Psoas muscle (tissue), 8 donors: ENCODE results near the gene HOXB8. TPM values are rescaled to one million over a fixed set of nuclear protein-coding genes. Genes with fewer than 3 reads are reported as not detected.

Experiments used
- ATAC-seq, 4 donors: fragments of 200-7000 bp; cut with Tn5 transposase; one replicate each; pipeline ENCODE4 v1.9.1; 2020; ENCODE audit warnings: moderate library complexity in 3 of 4, mild to moderate bottlenecking in 2 of 4
- DNase-seq, 2 donors: peaks; one replicate each; pipeline ENCODE4 v3.0.0-alpha.2; 2020
- H3K27ac ChIP-seq: fragments of 200-600 bp; one replicate; pipeline ENCODE4 v1.8.0; 2022
- H3K27me3 ChIP-seq, 3 donors: fragments of 200-600 bp in 1 of 3; one replicate each; pipeline versions ENCODE4 v1.6.1 to v1.8.0; 2013 to 2022; ENCODE audit warnings: low read length in 2 of 3, mild to moderate bottlenecking in 2 of 3, moderate library complexity in 1 of 3; ENCODE audit not compliant: insufficient read depth in 3 of 3
- H3K36me3 ChIP-seq, 2 donors: fragments of 200-600 bp in 1 of 2; one replicate each; pipeline versions ENCODE4 v1.6.1 to v1.8.0; 2013 to 2022; ENCODE audit warnings: low read depth in 1 of 2, mild to moderate bottlenecking in 1 of 2, moderate library complexity in 1 of 2; ENCODE audit not compliant: insufficient read depth in 1 of 2
- H3K4me1 ChIP-seq: fragments of 200-600 bp; one replicate; pipeline ENCODE4 v1.8.0; 2022
- H3K4me3 ChIP-seq: fragments of 200-600 bp; one replicate; pipeline ENCODE4 v1.8.0; 2022; ENCODE audit warnings: mild to moderate bottlenecking
- H3K9me3 ChIP-seq: fragments of 200-600 bp; one replicate; pipeline ENCODE4 v1.8.0; 2022
- CTCF ChIP-seq: fragments of 200-600 bp; IDR thresholded peaks from one replicate; pipeline ENCODE4 v1.8.0; 2022; ENCODE audit warnings: antibody characterized with exemption
- WGBS, 3 donors: extraction: QIAGEN DNeasy Blood & Tissue Kit; methylation state at CpG; one replicate each; pipeline versions ENCODE4 v1.1.6 to v1.1.7; 2013; 5-methylcytosine and 5-hydroxymethylcytosine counted together
- intact Hi-C, 2 donors: fragments of 100-400 bp; cut with DNase I; formaldehyde crosslinking; loops; one replicate each; pipeline versions ENCODE4 v1.11.0 to v1.14.2; 2022
- polyA plus RNA-seq, 3 donors: library from polyadenylated mRNA; stranded (reverse); fragments of 200-250 nt; gene quantifications; one replicate each; pipeline ENCODE4 v1.2.3, GENCODE V29; 2013
- total RNA-seq, 4 donors: library from RNA; stranded (reverse); fragmentation: NEBNext Ultra II Directional in 2 of 4; extraction: Animal tissue kit (Norgen Biotek cat#: 25700) in 2 of 4; gene quantifications; one replicate each; pipeline versions ENCODE4 v1.2.1 to v1.2.4, GENCODE V29; 2021 to 2023
- donor health status: healthy with polysubstance abuse.
- donor health status: DM: no; HTN: no; CAD: no; lungs with moderate emphysema.
- donor health status: Bipolar disorder and iron deficiency.
- donor health status: healthy.
- donor health status: DM: yes; HTN: yes; CAD: no.
- donor health status: DM: no; HTN: no; CAD: no.
- donor health status: DM: no; HTN: no; CAD: no.
- donor health status: DM: yes; HTN: yes; CAD: no.

Gene HOXB8
- total and polyA plus RNA-seq, 7 donors: 0.05 to 0.10 (median 0.08) TPM; not detected in 4

GRCh38 chr17:48571826-48572417, 43.2 kb downstream of the HOXB8 start:
- 76 to 91% (median 88%) methylated on average over 1 of the region's 1 CpG for WGBS, 3 donors
- no peak overlapping the region for H3K4me3 ChIP-seq
- H3K27ac ChIP-seq: peak overlapping the region; percentile 10
- no peaks in the 10 kb centered on the region for H3K36me3 ChIP-seq
- no peaks in the 10 kb centered on the region for H3K9me3 ChIP-seq
- ATAC-seq (no peak), DNase-seq (no peak)
- TF ChIP-seq CTCF: no peak
- no peaks in the 10 kb centered on the region for H3K4me1 ChIP-seq
- intact Hi-C loops: no loop called here
- peaks cover 4 to 77% (median 17%) of the 10 kb centered on the region in 3 donors for H3K27me3 ChIP-seq

- intact Hi-C loops: no loop called here
- 56 to 61% (median 59%) methylated on average over 26 of the region's 26 CpGs for WGBS, 3 donors
- Histone ChIP-seq H3K27me3 (peaks cover 4 to 70% (median 18%) of the 10 kb centered on the region in 3 donors), H3K9me3 (no peaks in the 10 kb centered on the region), H3K4me3 (peak overlapping the region; percentile 19), H3K36me3 (no peaks in the 10 kb centered on the region), H3K27ac (peak overlapping the region; percentile 10), H3K4me1 (no peaks in the 10 kb centered on the region)
- TF ChIP-seq CTCF: no peak
- ATAC-seq: no peak
- no peak for DNase-seq
Observed at GRCh38 chr17:48571024-48571818, 43.9 kb downstream of the HOXB8 start.

GRCh38 chr17:48570325-48571023, 44.6 kb downstream of the HOXB8 start:
- Histone ChIP-seq H3K9me3 (no peaks in the 10 kb centered on the region), H3K27me3 (peaks cover 4 to 66% (median 15%) of the 10 kb centered on the region in 3 donors), H3K36me3 (no peaks in the 10 kb centered on the region), H3K4me1 (no peaks in the 10 kb centered on the region), H3K27ac (peak overlapping the region; percentile 14), H3K4me3 (peak overlapping the region; percentile 19)
- WGBS, 3 donors: 34 to 42% (median 37%) methylated on average over 19 of the region's 19 CpGs
- DNase-seq: no peak
- ATAC-seq: peak in 1 of 4 donors; percentile 24
- no peak for TF ChIP-seq CTCF
- intact Hi-C loops: no loop called here

GRCh38 chr17:48569674-48570324, 45.3 kb downstream of the HOXB8 start:
- Histone ChIP-seq H3K4me1 (no peaks in the 10 kb centered on the region), H3K27me3 (peaks cover 4 to 66% (median 15%) of the 10 kb centered on the region in 3 donors), H3K36me3 (no peaks in the 10 kb centered on the region), H3K4me3 (peak overlapping the region; percentile 19), H3K9me3 (no peaks in the 10 kb centered on the region), H3K27ac (peak overlapping the region; percentile 14)
- TF ChIP-seq CTCF: no peak
- DNase-seq (no peak), ATAC-seq (no peak)
- intact Hi-C loops: no loop called here
- 54 to 64% (median 57%) methylated on average over 6 of the region's 6 CpGs for WGBS, 3 donors
